ENCODE measurements around the gene ADGRL3.
A peak's percentile ranks its signal among the peaks of the same experiment; 100 is the strongest.

Gene ADGRL3

GRCh38 chr4:61405307-61405706, 205.2 kb downstream of the ADGRL3 start:
- no peak for DNase-seq (ENCODE audit: low spot score)
- peaks cover 5% of the 10 kb centered on the region for H3K4me1 ChIP-seq (ENCODE audit: insufficient read depth, poor library complexity, severe bottlenecking)
- TF ChIP-seq CTCF (IDR thresholded peaks at IDR 0.05; ENCODE audit: poor library complexity, severe bottlenecking): no peak
- H3K27ac ChIP-seq (ENCODE audit: poor library complexity, severe bottlenecking): no peak overlapping the region
- no peaks in the 10 kb centered on the region for H3K9me3 ChIP-seq (ENCODE audit: severe bottlenecking)
- no peak for ATAC-seq (ENCODE audit: low read depth)
- no peak overlapping the region for H3K4me3 ChIP-seq (ENCODE audit: severe bottlenecking)
- no peaks in the 10 kb centered on the region for H3K36me3 ChIP-seq (ENCODE audit: low read depth)
- H3K27me3 ChIP-seq (ENCODE audit: insufficient read depth, poor library complexity, severe bottlenecking): no peaks in the 10 kb centered on the region

- ATAC-seq (ENCODE audit: low read depth): peak; percentile 31; the same call in 1 of the 3 replicates
- H3K4me1 ChIP-seq (ENCODE audit: insufficient read depth, poor library complexity, severe bottlenecking): peaks cover 5% of the 10 kb centered on the region
- no peaks in the 10 kb centered on the region for H3K9me3 ChIP-seq (ENCODE audit: severe bottlenecking)
- TF ChIP-seq CTCF (IDR thresholded peaks at IDR 0.05; ENCODE audit: poor library complexity, severe bottlenecking): no peak
- no peaks in the 10 kb centered on the region for H3K27me3 ChIP-seq (ENCODE audit: insufficient read depth, poor library complexity, severe bottlenecking)
- no peak for DNase-seq (ENCODE audit: low spot score)
- no peaks in the 10 kb centered on the region for H3K36me3 ChIP-seq (ENCODE audit: low read depth)
- H3K4me3 ChIP-seq (ENCODE audit: severe bottlenecking): no peak overlapping the region
- no peak overlapping the region for H3K27ac ChIP-seq (ENCODE audit: poor library complexity, severe bottlenecking)
These were observed 206.6 kb downstream of the ADGRL3 start for GRCh38 chr4:61406677-61407076.

- no peaks in the 10 kb centered on the region for H3K36me3 ChIP-seq (ENCODE audit: low read depth)
- H3K4me1 ChIP-seq (ENCODE audit: insufficient read depth, poor library complexity, severe bottlenecking): peaks cover 5% of the 10 kb centered on the region
- DNase-seq (ENCODE audit: low spot score): no peak
- no peaks in the 10 kb centered on the region for H3K9me3 ChIP-seq (ENCODE audit: severe bottlenecking)
- no peak for ATAC-seq (ENCODE audit: low read depth)
- no peak overlapping the region for H3K4me3 ChIP-seq (ENCODE audit: severe bottlenecking)
- H3K27me3 ChIP-seq (ENCODE audit: insufficient read depth, poor library complexity, severe bottlenecking): no peaks in the 10 kb centered on the region
- no peak for TF ChIP-seq CTCF (IDR thresholded peaks at IDR 0.05; ENCODE audit: poor library complexity, severe bottlenecking)
- no peak overlapping the region for H3K27ac ChIP-seq (ENCODE audit: poor library complexity, severe bottlenecking)
These were observed 207.8 kb downstream of the ADGRL3 start for GRCh38 chr4:61407642-61408618.

- Histone ChIP-seq H3K9me3 (ENCODE audit: severe bottlenecking) (no peaks in the 10 kb centered on the region), H3K36me3 (ENCODE audit: low read depth) (no peaks in the 10 kb centered on the region), H3K4me1 (ENCODE audit: insufficient read depth, poor library complexity, severe bottlenecking) (peaks cover 5% of the 10 kb centered on the region), H3K27me3 (ENCODE audit: insufficient read depth, poor library complexity, severe bottlenecking) (no peaks in the 10 kb centered on the region), H3K27ac (ENCODE audit: poor library complexity, severe bottlenecking) (no peak overlapping the region), H3K4me3 (ENCODE audit: severe bottlenecking) (no peak overlapping the region)
- no peak for TF ChIP-seq CTCF (IDR thresholded peaks at IDR 0.05; ENCODE audit: poor library complexity, severe bottlenecking)
- no peak for ATAC-seq (ENCODE audit: low read depth)
- DNase-seq (ENCODE audit: low spot score): no peak
These were observed 208.7 kb downstream of the ADGRL3 start for GRCh38 chr4:61408861-61409260.

GRCh38 chr4:61411241-61411640, 211.1 kb downstream of the ADGRL3 start:
- H3K4me3 ChIP-seq (ENCODE audit: severe bottlenecking): no peak overlapping the region
- DNase-seq (ENCODE audit: low spot score) (no peak), ATAC-seq (ENCODE audit: low read depth) (no peak)
- no peaks in the 10 kb centered on the region for H3K9me3 ChIP-seq (ENCODE audit: severe bottlenecking)
- H3K27ac ChIP-seq (ENCODE audit: poor library complexity, severe bottlenecking): no peak overlapping the region
- no peaks in the 10 kb centered on the region for H3K27me3 ChIP-seq (ENCODE audit: insufficient read depth, poor library complexity, severe bottlenecking)
- no peak for TF ChIP-seq CTCF (IDR thresholded peaks at IDR 0.05; ENCODE audit: poor library complexity, severe bottlenecking)
- no peaks in the 10 kb centered on the region for H3K36me3 ChIP-seq (ENCODE audit: low read depth)
- H3K4me1 ChIP-seq (ENCODE audit: insufficient read depth, poor library complexity, severe bottlenecking): peaks cover 5% of the 10 kb centered on the region

Data from RWPE2 (cell line).